ENCODE data around the gene GABBR2.

Gene GABBR2

GRCh38 chr9:98302938-98303632 is 405.6 kb downstream of the GABBR2 start:
- TF ChIP-seq CTCF (IDR thresholded peaks at IDR 0.05; ENCODE audit: borderline replicate concordance, insufficient read depth, low read depth, low read length) = no peak
- H3K4me3 ChIP-seq (ENCODE audit: low read depth, low read length) = no peak overlapping the region

- H3K4me3 ChIP-seq (ENCODE audit: low read depth, low read length) = no peak overlapping the region
- no peak for TF ChIP-seq CTCF (IDR thresholded peaks at IDR 0.05; ENCODE audit: borderline replicate concordance, insufficient read depth, low read depth, low read length)
Measured at GRCh38 chr9:98302150-98302549, 406.6 kb downstream of the GABBR2 start.

- no peak for TF ChIP-seq CTCF (IDR thresholded peaks at IDR 0.05; ENCODE audit: borderline replicate concordance, insufficient read depth, low read depth, low read length)
- no peak overlapping the region for H3K4me3 ChIP-seq (ENCODE audit: low read depth, low read length)
Measured at GRCh38 chr9:98300611-98301010, 408.1 kb downstream of the GABBR2 start.

GRCh38 chr9:98298476-98298875 is 410.3 kb downstream of the GABBR2 start:
- H3K4me3 ChIP-seq (ENCODE audit: low read depth, low read length) = no peak overlapping the region
- TF ChIP-seq CTCF (IDR thresholded peaks at IDR 0.05; ENCODE audit: borderline replicate concordance, insufficient read depth, low read depth, low read length) = no peak

GRCh38 chr9:98295824-98296223 is 412.9 kb downstream of the GABBR2 start:
- no peak overlapping the region for H3K4me3 ChIP-seq (ENCODE audit: low read depth, low read length)
- no peak for TF ChIP-seq CTCF (IDR thresholded peaks at IDR 0.05; ENCODE audit: borderline replicate concordance, insufficient read depth, low read depth, low read length)

- no peak overlapping the region for H3K4me3 ChIP-seq (ENCODE audit: low read depth, low read length)
- TF ChIP-seq CTCF (IDR thresholded peaks at IDR 0.05; ENCODE audit: borderline replicate concordance, insufficient read depth, low read depth, low read length) = no peak
Measured at GRCh38 chr9:98291820-98292219, 416.9 kb downstream of the GABBR2 start.

GRCh38 chr9:98290411-98290810 is 418.3 kb downstream of the GABBR2 start:
- H3K4me3 ChIP-seq (ENCODE audit: low read depth, low read length) = no peak overlapping the region
- no peak for TF ChIP-seq CTCF (IDR thresholded peaks at IDR 0.05; ENCODE audit: borderline replicate concordance, insufficient read depth, low read depth, low read length)

All from GM12875 (cell line).